ENCODE results near the gene ZNF561.
"Not testable (repeated sequence)": the region's sequence is repeated elsewhere in the genome, so short reads cannot be mapped to it uniquely, and the experiment has no call there.

The ZNF561 gene

GRCh38 chr19:9584073-9584833 is 36.8 kb downstream of the ZNF561 start, which contains the start of gene ZNF121:
Gene ZNF121, minus strand, starts transcription at chr19:9584504. Its CDS starts 16,407 bp downstream, at chr19:9568097.
- Histone ChIP-seq H3K79me2 (ENCODE audit: insufficient read depth, low read length) (peaks cover 54% of the 10 kb centered on the region), H3K9ac (ENCODE audit: low read depth, low read length, poor library complexity, severe bottlenecking) (peak within 1 kb of the TSS; percentile 95), H2AFZ (ENCODE audit: low read length) (peak within 1 kb of the TSS; percentile 90), H3K4me3 (ENCODE audit: low read length, poor library complexity, severe bottlenecking) (peak within 1 kb of the TSS; percentile 98), H4K20me1 (ENCODE audit: insufficient read depth, low read length, poor library complexity, severe bottlenecking) (peaks cover 47% of the 10 kb centered on the region), H3K27me3 (ENCODE audit: insufficient read depth, low read length, poor library complexity, severe bottlenecking) (no peaks in the 10 kb centered on the region), H3K4me2 (ENCODE audit: low read depth, low read length, poor library complexity, severe bottlenecking) (peak within 1 kb of the TSS; percentile 82), H3K9me2 (replicated peaks; ENCODE audit: low read depth, low read length) (no peaks in the 10 kb centered on the region), H3K4me1 (ENCODE audit: insufficient read depth, low read length, poor library complexity, severe bottlenecking) (peaks cover 27% of the 10 kb centered on the region), H3K9me3 (ENCODE audit: insufficient read depth, low read depth, low read length) (no peaks in the 10 kb centered on the region), H3K36me3 (ENCODE audit: insufficient read depth, low read length) (no peaks in the 10 kb centered on the region; the same call in 1 of the 2 replicates), H3F3A (ENCODE audit: low read depth) (no peaks in the 10 kb centered on the region)
- TF ChIP-seq, protein P1, sequence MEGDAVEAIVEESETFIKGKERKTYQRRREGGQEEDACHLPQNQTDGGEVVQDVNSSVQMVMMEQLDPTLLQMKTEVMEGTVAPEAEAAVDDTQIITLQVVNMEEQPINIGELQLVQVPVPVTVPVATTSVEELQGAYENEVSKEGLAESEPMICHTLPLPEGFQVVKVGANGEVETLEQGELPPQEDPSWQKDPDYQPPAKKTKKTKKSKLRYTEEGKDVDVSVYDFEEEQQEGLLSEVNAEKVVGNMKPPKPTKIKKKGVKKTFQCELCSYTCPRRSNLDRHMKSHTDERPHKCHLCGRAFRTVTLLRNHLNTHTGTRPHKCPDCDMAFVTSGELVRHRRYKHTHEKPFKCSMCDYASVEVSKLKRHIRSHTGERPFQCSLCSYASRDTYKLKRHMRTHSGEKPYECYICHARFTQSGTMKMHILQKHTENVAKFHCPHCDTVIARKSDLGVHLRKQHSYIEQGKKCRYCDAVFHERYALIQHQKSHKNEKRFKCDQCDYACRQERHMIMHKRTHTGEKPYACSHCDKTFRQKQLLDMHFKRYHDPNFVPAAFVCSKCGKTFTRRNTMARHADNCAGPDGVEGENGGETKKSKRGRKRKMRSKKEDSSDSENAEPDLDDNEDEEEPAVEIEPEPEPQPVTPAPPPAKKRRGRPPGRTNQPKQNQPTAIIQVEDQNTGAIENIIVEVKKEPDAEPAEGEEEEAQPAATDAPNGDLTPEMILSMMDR (conservative IDR thresholded peaks at IDR 0.05; ENCODE audit: low read length) = no peak
- TF ChIP-seq EZH2phosphoT487 (IDR thresholded peaks at IDR 0.05; ENCODE audit: borderline replicate concordance) = no peak

- H3K36me3 ChIP-seq (ENCODE audit: insufficient read depth, low read length); H3F3A ChIP-seq (ENCODE audit: low read depth); H3K9me2 ChIP-seq (replicated peaks; ENCODE audit: low read depth, low read length); H3K27me3 ChIP-seq (ENCODE audit: insufficient read depth, low read length, poor library complexity, severe bottlenecking); H2AFZ ChIP-seq (ENCODE audit: low read length); H3K9me3 ChIP-seq (ENCODE audit: insufficient read depth, low read depth, low read length): not testable (repeated sequence)
- peak overlapping the region; percentile 95 for H3K9ac ChIP-seq (ENCODE audit: low read depth, low read length, poor library complexity, severe bottlenecking)
- peaks cover 74% of the 10 kb centered on the region for H3K79me2 ChIP-seq (ENCODE audit: insufficient read depth, low read length)
- peaks cover 35% of the 10 kb centered on the region for H3K4me1 ChIP-seq (ENCODE audit: insufficient read depth, low read length, poor library complexity, severe bottlenecking)
- peak overlapping the region; percentile 82 for H3K4me2 ChIP-seq (ENCODE audit: low read depth, low read length, poor library complexity, severe bottlenecking)
- peaks cover 61% of the 10 kb centered on the region for H4K20me1 ChIP-seq (ENCODE audit: insufficient read depth, low read length, poor library complexity, severe bottlenecking)
- peak overlapping the region; percentile 98 for H3K4me3 ChIP-seq (ENCODE audit: low read length, poor library complexity, severe bottlenecking)
Observed at GRCh38 chr19:9582081-9582725, 38.8 kb downstream of the ZNF561 start.

DNA sequence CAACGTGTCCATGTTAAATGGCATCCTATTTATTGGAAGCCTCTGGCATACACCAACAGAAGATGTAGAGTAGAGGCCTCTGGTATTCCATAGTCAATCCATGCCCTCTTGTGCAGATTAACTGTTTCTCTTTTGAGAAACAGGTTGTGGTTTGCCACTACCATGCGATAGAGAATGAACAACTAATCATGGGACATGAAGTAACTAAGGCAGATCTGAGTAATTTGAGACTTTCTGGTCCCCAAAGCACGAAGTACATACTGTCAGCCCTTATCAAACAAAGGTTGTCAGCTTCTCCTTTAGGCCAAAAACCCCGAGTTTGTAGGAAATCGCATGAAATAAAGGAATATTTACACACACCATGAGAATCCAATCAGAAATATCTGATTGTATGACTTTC is 40.3 kb downstream of the ZNF561 start:
- Histone ChIP-seq H3K9me3 (ENCODE audit: insufficient read depth, low read depth, low read length) (no peaks in the 10 kb centered on the region), H2AFZ (ENCODE audit: low read length) (no peak overlapping the region), H3K36me3 (ENCODE audit: insufficient read depth, low read length) (peaks cover 4% of the 10 kb centered on the region; the same call in 1 of the 2 replicates), H3K9ac (ENCODE audit: low read depth, low read length, poor library complexity, severe bottlenecking) (peak overlapping the region; percentile 38), H3K4me1 (ENCODE audit: insufficient read depth, low read length, poor library complexity, severe bottlenecking) (peaks cover 35% of the 10 kb centered on the region), H3K79me2 (ENCODE audit: insufficient read depth, low read length) (peaks cover 89% of the 10 kb centered on the region), H3K27me3 (ENCODE audit: insufficient read depth, low read length, poor library complexity, severe bottlenecking) (no peaks in the 10 kb centered on the region), H3K4me3 (ENCODE audit: low read length, poor library complexity, severe bottlenecking) (peak overlapping the region; percentile 98), H3K4me2 (ENCODE audit: low read depth, low read length, poor library complexity, severe bottlenecking) (peak overlapping the region; percentile 82), H4K20me1 (ENCODE audit: insufficient read depth, low read length, poor library complexity, severe bottlenecking) (peaks cover 76% of the 10 kb centered on the region), H3F3A (ENCODE audit: low read depth) (no peaks in the 10 kb centered on the region), H3K9me2 (replicated peaks; ENCODE audit: low read depth, low read length) (no peaks in the 10 kb centered on the region)
- no peak for TF ChIP-seq EZH2phosphoT487 (IDR thresholded peaks at IDR 0.05; ENCODE audit: borderline replicate concordance)
- TF ChIP-seq, protein P1 (conservative IDR thresholded peaks at IDR 0.05; ENCODE audit: low read length) = no peak
